ENCODE measurements around the gene CDH26. TPM values are rescaled to one million over a fixed set of nuclear protein-coding genes. Genes with fewer than 3 reads are reported as not detected.

CDH26 gene
- total and polyA plus RNA-seq, 2 of the 13 experiments (the other 11 are each of a cell fraction or from before 2014, with no cell fraction given) = 0.40 to 1.1 TPM

GRCh38 chr20:59976156-59976782 is 18.0 kb downstream of the CDH26 start:
- Histone ChIP-seq H3K9ac (ENCODE audit: insufficient read depth, low read depth, low read length) (no peak overlapping the region), H3K4me3 (replicated peaks in 1 of 3; ENCODE audit: insufficient read depth in 1 of 3, low read depth in 2 of 3, low read length in 3 of 3) (no peak overlapping the region), H4K20me1 (ENCODE audit: insufficient read depth, low read length) (no peaks in the 10 kb centered on the region), H3K79me2 (ENCODE audit: insufficient read depth, low read length) (no peaks in the 10 kb centered on the region), H3K27me3 (ENCODE audit: control insufficient read depth in 1 of 2, insufficient read depth in 2 of 2, low read length in 2 of 2) (no peaks in the 10 kb centered on the region; a peak in 1 of 5 replicates), H3K9me3 (ENCODE audit: low read length) (no peaks in the 10 kb centered on the region), H3K36me3 (replicated peaks in 1 of 2; ENCODE audit: control insufficient read depth in 1 of 2, insufficient read depth in 2 of 2, low read length in 2 of 2) (no peaks in the 10 kb centered on the region), H3K4me1 (ENCODE audit: insufficient read depth, low read length) (no peaks in the 10 kb centered on the region), H3K27ac (ENCODE audit: extremely low read length, insufficient read depth, low read length) (no peak overlapping the region), H2AFZ (ENCODE audit: low read length) (no peak overlapping the region), H3K4me2 (ENCODE audit: low read depth, low read length) (no peak overlapping the region)
- TF ChIP-seq FOSL1 (CRISPR knock-in tag; IDR thresholded peaks at IDR 0.05; ENCODE audit: borderline replicate concordance) = no peak
- TF ChIP-seq PTBP1 (IDR thresholded peaks at IDR 0.05; ENCODE audit: low read depth, low read length, poor library complexity, severe bottlenecking) = no peak
- no peak for TF ChIP-seq MTF2 (CRISPR knock-in tag; IDR thresholded peaks at IDR 0.05; ENCODE audit: borderline replicate concordance)
- no peak for TF ChIP-seq ZNF282 (IDR thresholded peaks at IDR 0.05; ENCODE audit: partially characterized antibody)
- TF ChIP-seq RBFOX2 (IDR thresholded peaks at IDR 0.05; ENCODE audit: low read depth, low read length) = no peak
- TF ChIP-seq BORCS8-MEF2B (CRISPR knock-in tag; IDR thresholded peaks at IDR 0.05) = no peak
- no peak for TF ChIP-seq ZMYM4 (CRISPR knock-in tag; IDR thresholded peaks at IDR 0.05)
- TF ChIP-seq, protein P1, sequence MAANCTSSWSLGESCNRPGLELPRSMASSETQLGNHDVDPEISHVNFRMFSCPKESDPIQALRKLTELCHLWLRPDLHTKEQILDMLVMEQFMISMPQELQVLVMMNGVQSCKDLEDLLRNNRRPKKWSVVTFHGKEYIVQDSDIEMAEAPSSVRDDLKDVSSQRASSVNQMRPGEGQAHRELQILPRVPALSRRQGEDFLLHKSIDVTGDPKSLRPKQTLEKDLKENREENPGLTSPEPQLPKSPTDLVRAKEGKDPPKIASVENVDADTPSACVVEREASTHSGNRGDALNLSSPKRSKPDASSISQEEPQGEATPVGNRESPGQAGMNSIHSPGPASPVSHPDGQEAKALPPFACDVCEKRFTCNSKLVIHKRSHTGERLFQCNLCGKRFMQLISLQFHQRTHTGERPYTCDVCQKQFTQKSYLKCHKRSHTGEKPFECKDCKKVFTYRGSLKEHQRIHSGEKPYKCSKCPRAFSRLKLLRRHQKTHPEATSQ (CRISPR knock-in tag; IDR thresholded peaks at IDR 0.05; ENCODE audit: borderline replicate concordance) = no peak
- no peak for TF ChIP-seq ATF7 (IDR thresholded peaks at IDR 0.05)
- no peak for TF ChIP-seq ATF7 (CRISPR knock-in tag; IDR thresholded peaks at IDR 0.05)
- no peak for TF ChIP-seq JUN (CRISPR knock-in tag; IDR thresholded peaks at IDR 0.05)
- TF ChIP-seq SMYD3 (CRISPR knock-in tag; IDR thresholded peaks at IDR 0.05) = no peak
- no peak for TF ChIP-seq HDAC1 (CRISPR knock-in tag; IDR thresholded peaks at IDR 0.05)
- in situ Hi-C loops (cut with HindIII; ENCODE audit: extremely low pct_ligation_motif_present, low pct_unique_long_range_greater_than_20kb) = no loop called here
- no TSS peak for BruUV-seq (replicated peaks)
- intact Hi-C loops (cut with micrococcal nuclease; ENCODE audit: unreplicated experiment) = no loop called here
- CTCF ChIA-PET (ENCODE audit: low intra/inter-chr PET ratio, low total read pairs) = no interaction called here
- FAIRE-seq = no peak
- no peak for DNase-seq (ENCODE audit: low spot score)
- 19% methylated on average over 6 of the region's 6 CpGs for WGBS (ENCODE audit: low lambda C conversion rate)
- POLR2A ChIA-PET = no interaction called here
- 0 out of 3 replicates have a peak, but pooled peaks have one; percentile 26 for ATAC-seq

All from HepG2 (cell line).